Measurements from ENCODE around the gene PHF10. TPM values are rescaled to one million over a fixed set of nuclear protein-coding genes. Genes with fewer than 3 reads are reported as not detected.

Gene PHF10
- total RNA-seq, 4 donors from 2014 or later = 39.4 to 74.3 (median 60.0) TPM

GRCh38 chr6:169714595-169714994 is 9.7 kb downstream of the PHF10 start:
- Histone ChIP-seq H3K27me3 (no peaks in the 10 kb centered on the region), H3K36me3 (peaks cover 33 to 50% of the 10 kb centered on the region in 2 donors), H3K27ac (no peak overlapping the region), H3K9me3 (no peaks in the 10 kb centered on the region), H3K4me1 (no peaks in the 10 kb centered on the region), H3K4me3 (replicated peaks in 1 of 3) (no peak overlapping the region)
- TF ChIP-seq POLR2A (IDR thresholded peaks at IDR 0.05) (no peak), CTCF (IDR thresholded peaks at IDR 0.05) (no peak)
- DNase-seq = no peak
- WGBS, 2 donors = 96 to 98% methylated on average over 9 of the region's 9 CpGs
- intact Hi-C loops (cut with DNase I) = no loop called here

GRCh38 chr6:169714178-169714577 is 10.1 kb downstream of the PHF10 start:
- no peak overlapping the region for H3K27ac ChIP-seq
- H3K4me3 ChIP-seq (replicated peaks in 1 of 3) = no peak overlapping the region
- intact Hi-C loops (cut with DNase I) = no loop called here
- no peak for DNase-seq
- WGBS, 2 donors = 94 to 100% methylated on average over 2 of the region's 2 CpGs
- H3K36me3 ChIP-seq = peaks cover 33 to 51% of the 10 kb centered on the region in 2 donors
- H3K27me3 ChIP-seq = no peaks in the 10 kb centered on the region
- H3K9me3 ChIP-seq = no peaks in the 10 kb centered on the region
- H3K4me1 ChIP-seq = no peaks in the 10 kb centered on the region
- TF ChIP-seq CTCF (IDR thresholded peaks at IDR 0.05) (no peak), POLR2A (IDR thresholded peaks at IDR 0.05) (no peak)

- no peaks in the 10 kb centered on the region for H3K4me1 ChIP-seq
- no peak overlapping the region for H3K4me3 ChIP-seq (replicated peaks in 1 of 3)
- H3K36me3 ChIP-seq = peaks cover 22 to 36% of the 10 kb centered on the region in 2 donors
- intact Hi-C loops (cut with DNase I) = no loop called here
- H3K27me3 ChIP-seq = no peaks in the 10 kb centered on the region
- no peaks in the 10 kb centered on the region for H3K9me3 ChIP-seq
- no peak for TF ChIP-seq CTCF (IDR thresholded peaks at IDR 0.05)
- TF ChIP-seq POLR2A (IDR thresholded peaks at IDR 0.05) = no peak
- DNase-seq = no peak
- WGBS, 2 donors = 83 to 87% methylated on average over 3 of the region's 3 CpGs
- H3K27ac ChIP-seq = no peak overlapping the region
These were observed 14.3 kb downstream of the PHF10 start for GRCh38 chr6:169710009-169710408.

- DNase-seq = no peak
- Histone ChIP-seq H3K36me3 (peaks cover 17 to 29% of the 10 kb centered on the region in 2 donors), H3K4me3 (replicated peaks in 1 of 3) (no peak overlapping the region), H3K27me3 (no peaks in the 10 kb centered on the region), H3K27ac (no peak overlapping the region), H3K4me1 (peaks cover 0 to under 1% of the 10 kb centered on the region in 2 donors), H3K9me3 (no peaks in the 10 kb centered on the region)
- TF ChIP-seq CTCF (IDR thresholded peaks at IDR 0.05) (no peak), POLR2A (IDR thresholded peaks at IDR 0.05) (no peak)
- intact Hi-C loops (cut with DNase I) = loop anchor here (10.0 kb wide), 1 partner anchor 46 kb away; the partner anchor contains the start of genes DYNLT2 and ERMARD
These were observed 15.0 kb downstream of the PHF10 start for GRCh38 chr6:169709293-169709692.

GRCh38 chr6:169707772-169708171 is 16.5 kb downstream of the PHF10 start:
- peaks cover 13 to 23% of the 10 kb centered on the region in 2 donors for H3K36me3 ChIP-seq
- intact Hi-C loops (cut with DNase I) = loop anchor here (10.0 kb wide), 1 partner anchor 47 kb away; the partner anchor contains the start of genes DYNLT2 and ERMARD
- no peaks in the 10 kb centered on the region for H3K9me3 ChIP-seq
- no peak overlapping the region for H3K4me3 ChIP-seq (replicated peaks in 1 of 3)
- DNase-seq = no peak
- no peak for TF ChIP-seq POLR2A (IDR thresholded peaks at IDR 0.05)
- no peak for TF ChIP-seq CTCF (IDR thresholded peaks at IDR 0.05)
- WGBS, 2 donors = 65 to 85% methylated on average over 2 of the region's 2 CpGs
- no peaks in the 10 kb centered on the region for H3K27me3 ChIP-seq
- H3K4me1 ChIP-seq = peaks cover 12 to 16% of the 10 kb centered on the region in 2 donors
- H3K27ac ChIP-seq = no peak overlapping the region
